Activated CD8-positive, alpha-beta memory T cell treated with anti-CD3 and anti-CD28 coated beads for 48 hours (primary cell): ENCODE measurements around the gene TAS1R1.

ENCODE experiments used
- DNase-seq, 3 experiments: peaks; one replicate each; pipeline ENCODE4 v3.0.0-alpha.2; 2020; ENCODE audit warnings: low read depth in 2 of 3, low spot score in 2 of 3

The TAS1R1 gene

DNA sequence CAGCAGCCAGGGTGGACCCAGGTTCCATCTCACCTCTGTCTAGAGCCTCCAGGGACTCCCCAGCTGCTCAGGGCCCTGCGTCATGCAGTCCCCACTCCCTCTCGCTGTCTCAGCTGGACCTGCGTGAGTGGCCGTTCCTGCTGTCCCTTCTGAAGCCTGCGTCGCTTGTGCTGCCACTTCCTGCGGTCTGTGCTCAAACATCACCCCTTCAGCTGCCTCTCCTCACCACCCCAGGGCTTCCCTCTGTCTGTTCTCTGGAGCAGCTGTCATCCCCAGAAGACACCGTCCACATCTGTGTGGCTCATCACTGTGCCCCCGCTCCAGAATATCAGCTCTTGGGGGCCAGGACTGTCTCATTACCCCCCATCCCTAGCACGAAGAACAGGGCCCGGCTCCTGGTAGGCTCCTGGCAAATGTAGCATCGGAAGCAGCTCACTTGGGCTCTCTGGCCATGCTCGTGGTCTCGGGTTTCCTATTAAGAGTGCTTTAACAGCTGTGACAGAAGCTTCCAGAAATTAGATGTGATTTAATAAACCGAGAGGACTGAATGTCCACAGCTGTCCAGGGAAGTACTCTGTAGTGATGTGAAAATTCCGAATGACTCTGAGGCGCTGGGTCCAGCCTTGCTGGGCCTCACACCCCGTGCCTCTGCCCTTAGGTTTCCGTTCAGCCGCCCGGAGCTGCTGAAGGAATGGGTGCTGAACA lies 72.9 kb downstream of the TAS1R1 start:
- DNase-seq = no peak

DNA sequence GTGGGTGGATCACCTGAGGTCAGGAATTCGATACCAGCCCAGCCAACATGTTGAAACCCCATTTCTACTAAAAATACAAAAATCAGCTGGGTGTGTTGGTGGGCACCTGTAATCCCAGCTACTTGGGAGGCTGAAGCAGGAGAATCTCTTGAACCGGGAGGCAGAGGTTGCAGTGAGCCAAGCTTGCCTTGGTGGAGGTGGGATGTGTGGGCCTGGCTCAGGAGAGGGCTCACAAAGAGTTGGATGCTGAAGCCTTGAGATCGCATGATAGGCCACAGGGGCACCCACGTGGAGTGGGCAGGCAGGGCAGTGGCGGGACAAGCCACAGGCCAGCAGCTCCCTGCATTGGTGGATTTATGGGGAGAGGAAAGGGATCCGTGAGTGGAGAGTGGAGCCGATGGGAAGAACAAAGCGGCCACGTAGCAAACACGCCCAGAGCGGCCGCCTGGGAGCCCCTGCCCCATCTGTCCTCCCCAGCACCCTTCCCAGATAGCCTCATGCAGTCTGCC lies 73.9 kb downstream of the TAS1R1 start:
- no peak for DNase-seq
